Amniotic stem cell (primary cell): ENCODE data around the gene CST11.

Experiments used
- DNase-seq: peaks from one replicate; lab custom pipeline; 2025; lab: John Stamatoyannopoulos, UW

CST11 gene

GRCh38 chr20:23453549-23454543, 1.2 kb upstream of the CST11 start:
- DNase-seq = no peak

- no peak for DNase-seq
Observed at GRCh38 chr20:23451956-23452487, 654 bp downstream of the CST11 start.

DNA sequence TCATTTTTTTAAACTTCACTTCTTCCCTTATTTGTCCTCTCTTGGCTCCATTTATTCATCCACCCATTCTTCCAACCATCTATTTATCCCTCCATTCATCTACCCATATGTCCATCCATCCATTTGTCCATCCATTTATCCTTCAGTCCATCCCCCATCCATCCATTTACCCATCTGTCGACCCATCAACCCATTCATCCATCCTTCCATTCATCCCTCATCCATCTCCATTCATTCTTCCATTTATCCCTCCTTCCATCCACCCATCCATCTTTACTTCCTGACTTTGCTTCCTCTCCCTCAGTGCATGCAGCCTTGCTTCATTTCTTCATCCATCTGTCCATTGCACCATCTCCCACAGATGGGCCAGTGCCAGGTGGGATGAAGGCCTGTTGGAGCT, 1.8 kb downstream of the CST11 start:
- DNase-seq = no peak

DNA sequence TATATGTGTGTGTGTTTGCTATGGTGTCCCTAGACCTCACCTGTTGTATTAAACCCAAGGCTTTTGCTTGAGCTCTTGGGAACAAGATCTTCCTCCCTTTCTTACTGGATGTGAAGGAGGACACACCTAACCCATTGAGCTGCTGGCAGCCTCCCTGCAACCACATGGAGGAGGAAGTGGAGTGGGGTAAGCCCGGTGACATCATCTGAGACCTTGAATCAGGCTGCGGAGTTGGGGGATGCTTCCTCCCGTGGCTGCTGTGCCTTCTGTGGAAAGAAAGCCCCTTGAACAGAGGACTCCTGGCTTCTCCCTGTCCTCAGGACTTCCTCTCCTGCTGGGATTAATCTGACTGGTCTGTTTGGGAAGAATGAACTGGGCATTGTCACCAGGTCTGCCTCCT, 3.3 kb downstream of the CST11 start:
- no peak for DNase-seq

- DNase-seq = no peak
Observed at GRCh38 chr20:23448167-23448566, 4.5 kb downstream of the CST11 start.

DNA sequence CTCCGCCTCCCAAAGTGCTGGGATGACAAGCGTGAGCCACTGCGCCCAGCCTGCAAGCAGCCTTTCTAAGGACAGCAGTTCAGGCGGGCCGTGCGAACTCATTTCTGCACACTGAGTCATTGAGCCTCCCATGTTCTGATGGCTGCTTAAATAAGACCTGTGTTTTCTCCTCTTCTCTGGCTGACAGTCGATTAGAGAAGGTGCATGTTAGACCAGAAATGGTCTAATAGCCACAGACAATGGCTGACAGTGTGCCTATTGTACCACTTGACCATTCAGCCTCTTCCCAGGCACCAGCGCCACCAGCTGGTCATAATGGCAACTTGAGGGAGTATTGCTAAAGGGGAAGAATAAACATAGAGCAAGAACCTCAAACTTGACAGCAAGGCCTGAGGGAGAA, 6.2 kb downstream of the CST11 start:
- no peak for DNase-seq

- DNase-seq = peak; percentile 25
Observed at GRCh38 chr20:23445596-23446217, 7.0 kb downstream of the CST11 start.

DNA sequence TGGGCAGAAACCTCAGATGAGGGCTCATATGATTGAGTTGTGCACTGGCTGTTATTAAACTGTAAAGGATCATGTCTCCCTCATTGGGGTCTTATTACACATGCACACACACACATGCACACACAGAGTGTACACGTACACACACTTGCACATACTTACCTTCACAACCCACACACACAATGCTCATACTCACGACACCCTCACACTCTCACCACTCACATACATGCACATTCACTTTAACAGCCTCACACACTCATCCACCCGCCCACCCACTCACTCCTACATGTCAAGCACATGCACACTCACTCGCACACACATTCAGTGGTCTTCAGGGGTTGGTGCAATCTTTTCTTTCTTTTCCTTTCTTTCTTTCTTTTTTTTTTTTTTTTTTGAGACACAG, 7.8 kb downstream of the CST11 start:
- no peak for DNase-seq

- DNase-seq = no peak
Observed at GRCh38 chr20:23442436-23442835, 10.2 kb downstream of the CST11 start.

- DNase-seq = peak; percentile 18
Observed at GRCh38 chr20:23441850-23442313, 10.8 kb downstream of the CST11 start.

- no peak for DNase-seq
Observed at GRCh38 chr20:23440004-23440403, 12.7 kb downstream of the CST11 start.

- DNase-seq = no peak
Observed at GRCh38 chr20:23438661-23439060, 14.0 kb downstream of the CST11 start.

DNA sequence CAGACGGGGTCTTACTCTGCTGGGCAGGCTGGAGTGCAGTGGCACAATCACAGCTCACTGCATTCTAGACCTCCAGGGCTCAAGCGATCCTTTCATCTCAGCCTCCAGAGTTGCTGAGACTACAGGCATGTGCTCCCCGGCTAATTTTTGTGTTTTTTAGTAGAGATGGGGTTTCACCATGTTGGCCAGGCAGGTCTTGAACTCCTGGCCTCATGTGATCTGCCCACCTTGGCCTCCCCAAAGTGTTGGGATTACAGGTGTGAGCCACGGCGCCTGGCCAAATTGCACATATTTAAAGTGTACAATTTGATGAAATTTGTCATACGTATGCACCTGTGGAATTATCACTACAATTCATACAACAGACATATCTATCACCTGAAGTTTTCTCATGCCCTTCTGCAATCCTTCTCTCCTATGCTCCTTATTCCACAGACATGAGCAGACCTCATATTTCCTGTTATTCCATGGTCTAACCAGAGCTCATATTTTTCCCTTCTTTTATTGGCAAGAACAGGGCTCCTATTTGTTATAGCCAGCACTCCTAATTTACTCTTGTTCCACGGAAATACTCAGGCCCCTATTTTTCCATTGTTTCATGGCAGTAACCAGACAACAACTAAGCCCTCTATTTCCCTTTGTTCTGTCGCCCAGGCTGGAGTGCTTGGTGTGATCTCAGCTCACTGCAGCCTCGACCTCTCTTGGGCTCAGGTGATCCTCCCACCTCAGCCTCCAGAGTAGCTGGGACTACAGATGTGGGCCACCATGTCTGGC, 15.4 kb downstream of the CST11 start:
- no peak for DNase-seq

DNA sequence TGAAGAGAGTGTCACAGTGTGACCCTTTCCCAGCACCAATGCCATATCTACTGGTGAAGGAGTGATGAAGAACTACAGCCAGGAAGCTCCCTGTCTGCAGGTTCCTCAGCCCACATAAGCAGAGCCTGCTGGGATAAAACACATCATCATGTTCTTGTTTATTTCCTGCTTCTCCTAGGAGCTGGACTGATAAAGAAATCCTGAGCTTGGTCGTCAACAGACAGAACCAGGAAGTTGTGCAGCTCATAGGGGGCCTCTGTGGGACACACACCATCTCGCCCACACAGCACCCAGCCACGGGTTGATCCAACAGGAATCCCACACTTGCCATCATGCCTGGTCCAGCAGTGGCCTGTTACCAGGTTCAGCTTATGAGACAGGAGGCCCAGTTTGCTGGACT, 16.0 kb downstream of the CST11 start:
- DNase-seq = no peak

DNA sequence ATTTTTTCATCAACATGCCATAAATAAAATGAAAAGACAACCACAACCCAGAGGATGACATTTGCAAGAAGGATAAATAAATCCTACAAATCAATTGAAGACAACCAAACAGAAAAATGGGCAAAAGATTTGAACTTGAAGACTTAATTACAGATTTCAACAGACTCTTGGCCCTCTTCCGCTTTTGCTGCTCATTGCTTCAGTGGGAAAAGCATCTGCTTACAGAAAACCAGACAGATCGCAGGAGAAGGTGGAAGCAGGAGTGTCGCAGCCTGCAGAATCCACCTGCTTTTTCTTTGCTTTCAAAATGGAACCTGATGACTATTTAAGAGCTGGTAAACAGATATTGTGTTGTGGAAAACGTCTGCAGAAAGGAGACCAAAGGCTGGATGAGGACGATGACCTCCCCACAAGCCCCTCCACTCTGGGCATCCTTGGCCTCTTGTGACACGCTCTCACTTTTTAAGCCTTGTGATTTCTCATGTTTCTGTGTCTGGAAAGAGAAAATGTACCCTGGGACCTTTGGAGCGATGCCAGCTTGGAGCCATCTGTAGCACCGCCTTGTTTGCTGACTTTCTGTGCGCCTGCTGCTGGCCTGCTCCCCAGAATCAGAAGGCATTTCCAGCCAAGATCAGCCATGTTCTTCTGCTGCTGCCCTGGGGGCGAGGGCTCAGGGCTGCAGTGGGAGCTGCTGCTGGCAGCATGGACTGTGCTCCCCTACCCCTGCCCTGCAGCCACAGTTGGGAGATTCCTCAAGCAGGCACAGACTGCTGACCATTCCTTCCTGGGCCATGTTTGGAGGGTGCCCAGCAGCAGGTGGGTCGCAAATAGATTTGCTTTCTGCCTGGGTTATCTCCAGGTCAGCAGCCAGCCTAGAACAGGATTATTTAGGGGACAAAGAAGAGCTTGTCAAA, 16.8 kb downstream of the CST11 start:
- no peak for DNase-seq

- DNase-seq = no peak
Observed at GRCh38 chr20:23434521-23435313, 18.0 kb downstream of the CST11 start.

GRCh38 chr20:23433628-23434027, 19.0 kb downstream of the CST11 start:
- DNase-seq = no peak

- no peak for DNase-seq
Observed at GRCh38 chr20:23425129-23425528, 27.5 kb downstream of the CST11 start.

- DNase-seq = peak; percentile 90
Observed at GRCh38 chr20:23420943-23421931, 31.4 kb downstream of the CST11 start, which contains the start of gene NAPB. Gene NAPB (minus strand): TSS chr20:23421488. CDS start chr20:23421402, 86 bp downstream.
